Frontal cortex (tissue), 4 donors: Measurements from ENCODE around the gene AGPS. TPM values are rescaled to one million over a fixed set of nuclear protein-coding genes. Genes with fewer than 3 reads are reported as not detected.

ENCODE experiments used
- DNase-seq, 2 donors: peaks; one replicate each; pipeline ENCODE4 v3.0.0; 2012; ENCODE audit warnings: low spot score in 2 of 2
- FAIRE-seq: peaks from 2 replicates; lab custom pipeline; 2012; peaks lifted over from hg19 to GRCh38; lab: Jason Lieb, UNC
- small RNA-seq: library from RNA; depleted of rRNA; stranded (forward); fragments of <200 nt; gene quantifications from one replicate; pipeline ENCODE3, GENCODE V24; 2014
- total RNA-seq: library from RNA; depleted of rRNA; stranded (reverse); fragments of >200 nt; gene quantifications from one replicate; pipeline ENCODE4 v1.2.3, GENCODE V29; 2014
- donor health status: control.
- donor health status: control.
- donor health status: control.

Gene AGPS
- total RNA-seq, 1 donor from 2014 or later, result 55.8 TPM

GRCh38 chr2:177573120-177573519 is 180.5 kb downstream of the AGPS start:
- no peak for FAIRE-seq
- no peak for DNase-seq

DNA sequence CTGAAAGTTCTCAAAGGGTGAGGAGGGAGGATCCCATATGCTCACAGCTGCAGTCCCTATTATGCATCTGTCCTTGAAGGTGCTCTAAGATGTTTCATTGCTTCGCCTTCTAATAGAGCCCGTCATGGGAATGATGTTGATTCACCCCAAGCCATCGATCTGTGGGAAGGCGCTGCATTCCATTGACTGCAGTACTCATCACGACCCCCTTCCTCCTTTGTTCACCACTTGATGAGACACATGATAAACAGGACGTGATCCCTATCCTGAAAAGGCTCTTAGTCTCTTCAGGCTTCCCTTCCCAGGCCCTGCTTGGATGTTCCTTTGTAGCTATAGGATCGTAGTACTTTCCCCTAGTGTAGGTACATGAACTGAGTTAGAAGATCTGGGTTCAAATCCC is 181.8 kb downstream of the AGPS start:
- DNase-seq (no peak), FAIRE-seq (no peak)

- DNase-seq, result no peak
- no peak for FAIRE-seq
Observed at GRCh38 chr2:177575358-177575757, 182.8 kb downstream of the AGPS start.

DNA sequence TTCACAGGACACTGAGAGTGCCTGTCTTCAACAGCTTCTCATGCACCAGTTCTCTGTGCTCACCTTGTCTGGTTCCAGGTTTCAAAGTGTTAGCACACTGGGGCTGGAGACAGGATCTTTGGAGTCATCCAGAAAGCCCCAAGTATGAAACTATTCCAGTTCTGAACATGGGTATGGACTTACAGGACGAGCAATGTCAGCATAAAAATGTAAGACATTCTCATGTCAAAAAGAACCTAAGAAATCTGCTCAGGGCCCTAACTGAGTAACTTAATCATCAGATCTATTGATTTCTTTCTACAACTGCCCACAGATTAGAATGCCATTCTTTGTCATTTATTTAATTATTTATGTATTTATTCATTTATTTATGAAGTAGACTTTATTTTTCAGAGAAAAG is 184.5 kb downstream of the AGPS start:
- no peak for DNase-seq
- FAIRE-seq, result no peak

DNA sequence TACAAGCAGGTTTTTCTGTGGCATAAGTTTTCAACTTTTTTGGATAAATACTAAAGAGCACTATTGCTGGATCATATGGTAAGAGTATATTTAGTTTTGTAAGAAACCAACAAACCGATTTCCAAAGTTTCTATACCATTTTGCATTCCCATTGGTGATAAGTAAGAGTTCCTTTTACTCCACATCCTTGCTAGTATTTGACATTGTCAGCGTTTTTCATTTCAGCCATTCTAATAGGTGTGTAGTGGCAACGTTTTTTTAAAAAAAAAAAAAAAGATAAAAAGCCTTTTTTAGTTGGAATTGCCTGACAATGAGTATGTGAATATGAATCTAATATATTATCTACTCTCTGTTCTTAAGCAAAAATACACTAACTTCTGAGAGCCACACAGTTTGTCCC is 185.9 kb downstream of the AGPS start:
- FAIRE-seq, result no peak
- DNase-seq, result no peak

GRCh38 chr2:177579486-177580036 is 187.0 kb downstream of the AGPS start:
- FAIRE-seq (no peak), DNase-seq (no peak)

GRCh38 chr2:177582000-177582399 is 189.4 kb downstream of the AGPS start:
- DNase-seq (no peak), FAIRE-seq (no peak)

DNA sequence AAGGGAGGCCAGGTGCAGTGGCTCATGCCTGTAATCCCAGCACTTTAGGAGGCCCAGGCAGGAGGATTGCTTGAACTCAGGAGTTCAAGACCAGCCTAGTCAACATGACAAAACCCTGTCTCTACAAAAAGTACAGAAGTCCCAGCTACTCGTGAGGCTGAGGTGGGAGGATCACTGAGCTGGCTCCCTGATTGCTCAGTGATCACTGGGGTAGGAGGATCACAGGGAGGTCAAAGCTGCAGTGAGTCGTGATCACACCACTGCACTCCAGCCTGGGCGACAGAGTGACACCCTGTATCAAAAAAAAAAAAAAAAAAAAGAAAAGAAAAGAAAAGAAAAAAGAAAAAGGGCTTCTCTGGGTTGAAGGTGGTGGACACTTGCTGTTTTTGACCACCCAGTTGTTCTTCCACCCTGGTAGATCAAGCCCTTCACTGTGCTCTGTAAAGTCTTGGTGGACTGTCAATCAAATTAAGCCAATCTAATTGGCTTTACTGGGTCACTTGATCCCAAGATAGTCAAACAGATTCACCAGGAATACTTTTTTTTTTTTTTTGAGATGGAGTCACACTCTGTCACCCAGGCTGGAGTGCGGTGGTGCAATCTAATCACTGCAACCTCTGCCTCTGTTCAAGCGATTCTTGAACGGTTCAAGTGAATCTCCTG is 191.6 kb downstream of the AGPS start:
- FAIRE-seq, result no peak
- no peak for DNase-seq

DNA sequence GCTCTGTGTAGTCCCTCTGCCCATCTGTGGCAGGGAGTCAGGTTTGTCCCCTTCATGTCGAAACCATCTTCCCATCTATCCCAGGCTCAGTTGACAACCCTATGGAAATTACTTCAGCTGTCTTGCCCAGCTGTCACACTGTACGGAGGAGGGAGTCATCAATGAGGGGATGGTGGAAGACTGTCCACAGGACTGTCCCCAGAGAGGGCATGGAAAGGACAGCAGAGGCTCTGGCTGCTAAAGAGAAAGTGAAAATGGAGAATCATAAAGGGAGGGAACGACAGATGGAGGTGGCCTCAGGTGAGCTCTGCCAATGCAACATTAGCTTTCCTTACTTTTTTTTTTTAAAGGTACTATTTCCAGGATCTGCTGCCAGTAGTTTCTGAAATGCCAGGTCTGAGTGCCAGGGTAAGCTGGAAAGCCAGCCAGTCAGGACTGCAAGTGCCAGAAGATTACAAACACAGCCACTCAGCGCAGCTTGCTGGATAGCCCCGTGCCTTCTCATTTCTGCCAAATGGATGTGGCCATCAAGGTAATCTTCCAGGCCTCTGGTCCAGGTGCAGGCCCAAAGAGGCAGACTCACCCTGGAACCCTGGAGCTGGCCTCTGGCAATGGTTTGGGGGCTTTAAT is 192.8 kb downstream of the AGPS start:
- FAIRE-seq (no peak), DNase-seq (no peak)

- DNase-seq (no peak), FAIRE-seq (no peak)
Observed at GRCh38 chr2:177586154-177586553, 193.6 kb downstream of the AGPS start.

DNA sequence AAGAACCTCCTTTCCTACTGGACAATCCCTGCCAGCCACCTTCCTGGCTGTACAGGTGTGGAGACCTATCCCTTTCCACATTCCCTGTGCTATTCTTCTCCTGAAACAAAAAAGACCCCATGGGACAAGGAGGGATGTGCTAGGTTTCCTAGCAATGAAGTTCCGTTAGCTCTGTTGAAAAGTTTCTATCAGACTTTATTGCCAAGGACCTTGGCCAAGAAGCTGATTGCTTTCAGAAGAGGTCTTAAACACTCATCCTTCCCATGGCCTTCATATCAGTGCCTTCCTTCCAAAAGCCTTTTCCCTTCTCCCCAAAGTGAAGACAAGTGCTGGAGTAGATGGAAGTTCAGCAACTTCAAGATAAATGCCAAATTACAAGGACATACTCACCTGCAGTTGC is 194.8 kb downstream of the AGPS start:
- DNase-seq (no peak), FAIRE-seq (no peak)

DNA sequence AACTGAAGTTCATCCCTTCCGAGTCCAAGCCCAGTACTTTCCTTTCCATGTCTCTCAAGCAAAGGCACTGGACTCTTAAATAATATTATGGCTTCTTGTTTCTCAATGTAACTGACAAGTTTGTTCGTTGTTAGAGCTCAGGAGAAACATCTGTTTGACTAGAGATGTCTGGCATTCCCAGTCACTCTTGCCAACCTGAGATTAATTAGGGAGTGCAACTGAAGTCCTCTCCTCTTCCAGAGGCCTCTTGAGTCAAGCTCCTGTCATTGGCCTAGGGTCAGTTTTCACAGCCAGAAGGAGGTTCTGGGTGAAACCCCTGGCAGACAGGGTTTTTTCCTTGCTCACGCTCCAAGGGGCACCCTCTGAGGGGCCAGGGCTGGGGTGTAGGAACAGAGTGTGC is 196.1 kb downstream of the AGPS start:
- DNase-seq, result no peak
- FAIRE-seq, result no peak

DNA sequence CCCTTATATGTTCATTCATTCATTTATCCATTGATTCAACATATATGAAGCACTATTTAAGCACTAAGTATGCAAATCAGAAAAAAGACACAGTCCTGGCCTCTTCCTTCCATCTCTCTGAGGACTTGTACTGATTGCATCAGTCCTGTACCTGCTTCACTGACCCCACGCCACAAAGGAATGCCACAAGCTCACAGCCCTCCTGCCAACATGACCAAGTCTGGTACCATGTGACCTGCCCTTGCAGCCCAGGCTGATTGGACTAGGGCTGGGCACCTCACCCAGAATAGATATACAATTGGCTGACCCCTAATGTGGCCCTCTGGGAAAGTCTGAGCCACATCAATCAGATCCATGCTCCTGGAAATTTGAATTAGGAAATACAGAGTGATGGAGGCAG is 196.6 kb downstream of the AGPS start:
- no peak for DNase-seq
- FAIRE-seq, result no peak

- DNase-seq, result no peak
- FAIRE-seq, result no peak
Observed at GRCh38 chr2:177592397-177592796, 199.8 kb downstream of the AGPS start.

- DNase-seq (no peak), FAIRE-seq (no peak)
Observed at GRCh38 chr2:177592945-177593344, 200.4 kb downstream of the AGPS start.

- FAIRE-seq (no peak), DNase-seq (no peak)
Observed at GRCh38 chr2:177593402-177593801, 200.8 kb downstream of the AGPS start.

Small RNAs within 50 kb of the gene (small RNA-seq; reads per million reads assigned to genes)
- gene RF01210, result not detected

Other genes with a start within 250 kb of the AGPS start
- 63.2 TPM for gene HNRNPA3, start 180.0 kb upstream of the AGPS start, total RNA-seq
- gene NFE2L2, start 128.0 kb upstream of the AGPS start, total RNA-seq, result 8.6 TPM